Right lobe of liver (tissue), 6 donors: ENCODE measurements around the gene MYADML2. TPM values are rescaled to one million over a fixed set of nuclear protein-coding genes. Genes with fewer than 3 reads are reported as not detected.
A peak's percentile ranks its signal among the peaks of the same experiment; 100 is the strongest.

Experiments
- ATAC-seq, 4 donors: fragments of 200-7000 bp; cut with Tn5 transposase; one replicate each; pipeline ENCODE4 v1.9.1; 2020; ENCODE audit warnings: mild to moderate bottlenecking in 4 of 4, moderate library complexity in 4 of 4
- DNase-seq, 3 donors: peaks; one replicate each; pipeline ENCODE4 v3.0.0-alpha.2; 2020
- H3K27ac ChIP-seq, 3 donors: fragments of 200-600 bp; one replicate each; pipeline ENCODE4 v1.8.0; 2022
- H3K27me3 ChIP-seq, 2 donors: fragments of 200-600 bp; one replicate each; pipeline ENCODE4 v1.8.0; 2022
- H3K36me3 ChIP-seq, 4 donors: fragments of 200-600 bp; sonication (generic) in 1 of 4; one replicate each; pipeline versions ENCODE4 v1.5.1 to v1.8.0; 2017 to 2022; ENCODE audit warnings: control low read depth in 1 of 4
- H3K4me1 ChIP-seq, 4 donors: fragments of 200-600 bp; sonication (generic) in 1 of 4; one replicate each; pipeline versions ENCODE4 v1.5.1 to v1.8.0; 2017 to 2022; ENCODE audit warnings: control low read depth in 1 of 4
- H3K4me3 ChIP-seq, 3 donors: fragments of 200-600 bp; one replicate each; pipeline ENCODE4 v1.8.0; 2022
- H3K9me3 ChIP-seq, 4 donors: fragments of 200-600 bp; sonication (generic) in 1 of 4; one replicate each; pipeline versions ENCODE4 v1.5.1 to v1.8.0; 2017 to 2022; ENCODE audit warnings: control low read depth in 1 of 4
- POLR2A ChIP-seq: fragments of 450-650 bp; IDR thresholded peaks from one replicate; pipeline ENCODE4 v1.6.1; 2017; ENCODE audit warnings: antibody characterized with exemption, mild to moderate bottlenecking
- WGBS: methylation state at CpG from one replicate; pipeline ENCODE4 v1.1.6; 2018; ENCODE audit warnings: low coverage, low lambda C conversion rate; ENCODE audit not compliant: insufficient coverage; ENCODE audit errors: missing lambda C conversion rate; 5-methylcytosine and 5-hydroxymethylcytosine counted together
- intact Hi-C, 2 donors: fragments of 100-400 bp; cut with DNase I; formaldehyde crosslinking; loops; one replicate each; pipeline versions ENCODE4 v1.11.2 to v1.14.1; 2022
- total RNA-seq, 6 experiments: library from RNA; depleted of rRNA in 2 of 6; stranded (reverse); fragments of >200 nt in 2 of 6; fragmentation: NEBNext Ultra II Directional in 3 of 6; extraction: Animal tissue kit (Norgen Biotek cat#: 25700) in 3 of 6; gene quantifications; one replicate each; pipeline versions ENCODE4 v1.1.0 to v1.2.4, GENCODE V29; 2016 to 2023
- TF ChIP-seq, protein P1 (sequence below), 4 donors: fragments of 200-600 bp in 3 of 4; fragments of 450-650 bp in 1 of 4; IDR thresholded peaks; one replicate each; pipeline versions ENCODE4 v1.5.1 to v1.8.0; 2016 to 2022; ENCODE audit warnings: antibody characterized with exemption in 4 of 4, mild to moderate bottlenecking in 2 of 4
- donor health status: DM: no; HTN: yes; CAD: no.
- donor health status: DM: no; HTN: no; CAD: no.
- donor health status: DM: no; HTN: no; CAD: no.
- donor health status: DM: no; HTN: yes; CAD: no.
- donor health status: DM: no; HTN: yes; CAD: no.

Gene MYADML2
- total RNA-seq, 6 experiments from 2014 or later, result not detected

DNA sequence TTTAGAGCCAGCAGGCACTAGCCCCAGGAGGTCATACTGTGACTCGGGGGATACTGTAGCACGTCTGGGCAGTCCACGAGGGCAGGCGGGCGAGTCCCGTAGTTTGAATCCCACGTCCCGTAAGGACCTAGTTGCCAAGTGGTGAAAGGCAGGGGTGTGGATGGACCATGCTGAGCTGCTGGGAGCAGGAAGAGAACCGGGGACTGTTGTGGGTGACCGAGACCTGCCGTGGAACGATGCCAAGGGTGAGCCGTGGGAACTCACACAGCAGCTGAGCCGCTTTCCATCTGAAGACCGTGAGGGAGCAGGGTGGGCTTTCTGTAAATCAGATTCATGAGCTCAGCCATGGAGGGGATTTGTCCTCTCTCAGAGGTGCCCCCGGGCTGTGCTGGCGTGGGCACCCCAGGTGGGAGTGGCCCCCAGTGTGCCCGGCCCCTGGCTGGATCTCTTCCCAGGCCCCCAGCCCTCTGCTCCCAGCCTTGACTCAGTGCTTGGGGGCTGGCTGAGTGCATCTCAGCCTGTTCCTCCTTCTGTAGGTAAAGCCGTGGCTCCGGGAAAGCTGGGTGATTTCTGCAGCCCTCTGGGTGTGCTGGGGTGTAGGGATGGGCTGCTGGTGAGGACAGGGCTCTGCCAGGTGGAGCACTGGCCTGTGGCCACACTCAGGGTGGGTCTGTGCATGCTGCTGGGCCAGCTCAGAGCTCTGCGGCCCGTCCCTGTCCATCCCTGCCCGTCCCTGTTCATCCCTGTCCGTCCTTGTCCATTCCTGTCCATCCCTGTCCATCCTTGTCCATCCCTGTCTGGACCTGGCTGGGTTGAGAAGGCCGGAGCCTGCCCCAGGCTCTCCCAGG, 44.0 kb upstream of the MYADML2 start:
- Histone ChIP-seq H3K36me3 (peaks cover 0 to 8% (median 4%) of the 10 kb centered on the region in 4 donors), H3K27me3 (no peaks in the 10 kb centered on the region), H3K9me3 (no peaks in the 10 kb centered on the region), H3K27ac (peak overlapping the region in 1 of 3 donors; percentile 43), H3K4me1 (peaks cover 0 to 21% (median 10%) of the 10 kb centered on the region in 4 donors), H3K4me3 (no peak overlapping the region)
- no peak for TF ChIP-seq POLR2A
- TF ChIP-seq, protein P1, sequence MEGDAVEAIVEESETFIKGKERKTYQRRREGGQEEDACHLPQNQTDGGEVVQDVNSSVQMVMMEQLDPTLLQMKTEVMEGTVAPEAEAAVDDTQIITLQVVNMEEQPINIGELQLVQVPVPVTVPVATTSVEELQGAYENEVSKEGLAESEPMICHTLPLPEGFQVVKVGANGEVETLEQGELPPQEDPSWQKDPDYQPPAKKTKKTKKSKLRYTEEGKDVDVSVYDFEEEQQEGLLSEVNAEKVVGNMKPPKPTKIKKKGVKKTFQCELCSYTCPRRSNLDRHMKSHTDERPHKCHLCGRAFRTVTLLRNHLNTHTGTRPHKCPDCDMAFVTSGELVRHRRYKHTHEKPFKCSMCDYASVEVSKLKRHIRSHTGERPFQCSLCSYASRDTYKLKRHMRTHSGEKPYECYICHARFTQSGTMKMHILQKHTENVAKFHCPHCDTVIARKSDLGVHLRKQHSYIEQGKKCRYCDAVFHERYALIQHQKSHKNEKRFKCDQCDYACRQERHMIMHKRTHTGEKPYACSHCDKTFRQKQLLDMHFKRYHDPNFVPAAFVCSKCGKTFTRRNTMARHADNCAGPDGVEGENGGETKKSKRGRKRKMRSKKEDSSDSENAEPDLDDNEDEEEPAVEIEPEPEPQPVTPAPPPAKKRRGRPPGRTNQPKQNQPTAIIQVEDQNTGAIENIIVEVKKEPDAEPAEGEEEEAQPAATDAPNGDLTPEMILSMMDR (IDR thresholded peaks at IDR 0.05), result no peak
- WGBS, result 56% methylated on average over 9 of the region's 25 CpGs
- ATAC-seq (no peak), DNase-seq (peak in 2 of 3 donors; percentile 48 to 52)
- intact Hi-C loops, result no loop called here

DNA sequence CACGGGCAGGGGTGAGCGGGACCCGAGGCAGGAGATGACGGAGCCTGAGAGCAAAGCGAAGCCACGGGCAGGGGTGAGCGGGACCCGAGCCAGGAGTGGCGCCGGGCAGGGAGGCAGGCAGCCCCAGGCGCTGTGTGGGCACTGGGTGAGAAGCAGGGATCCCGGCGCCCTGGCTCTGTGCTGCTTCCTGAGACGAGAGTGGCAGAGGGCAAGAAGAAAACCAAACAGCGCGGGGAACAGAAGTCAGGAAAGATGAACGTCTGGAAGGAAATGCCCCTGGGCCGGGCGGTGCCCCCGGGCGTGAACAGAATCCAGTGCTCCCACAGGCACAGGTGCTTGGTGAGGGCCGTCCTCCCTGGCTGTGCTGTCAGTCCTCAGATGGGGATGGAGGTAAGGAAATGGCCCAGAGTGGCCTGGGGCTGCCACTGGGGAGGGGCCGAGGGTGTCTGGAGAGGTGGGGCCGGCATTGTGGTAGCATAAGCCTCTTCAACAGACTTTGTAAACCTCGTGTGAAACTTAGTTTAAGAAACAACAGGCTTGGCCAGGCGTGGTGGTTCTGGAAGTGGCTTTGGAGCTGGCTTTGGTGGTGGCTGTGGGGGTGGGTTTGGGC, 40.2 kb upstream of the MYADML2 start:
- H3K9me3 ChIP-seq, result no peaks in the 10 kb centered on the region
- intact Hi-C loops, result no loop called here
- peaks cover 0 to 30% (median 11%) of the 10 kb centered on the region in 4 donors for H3K36me3 ChIP-seq
- WGBS, result 91% methylated on average over 16 of the region's 26 CpGs
- H3K27me3 ChIP-seq, result no peaks in the 10 kb centered on the region
- ATAC-seq, result no peak
- no peak for DNase-seq
- H3K27ac ChIP-seq, result no peak overlapping the region
- H3K4me3 ChIP-seq, result no peak overlapping the region
- peaks cover 0 to 21% (median 6%) of the 10 kb centered on the region in 4 donors for H3K4me1 ChIP-seq
- TF ChIP-seq, protein P1 (IDR thresholded peaks at IDR 0.05), result no peak
- TF ChIP-seq POLR2A, result no peak

DNA sequence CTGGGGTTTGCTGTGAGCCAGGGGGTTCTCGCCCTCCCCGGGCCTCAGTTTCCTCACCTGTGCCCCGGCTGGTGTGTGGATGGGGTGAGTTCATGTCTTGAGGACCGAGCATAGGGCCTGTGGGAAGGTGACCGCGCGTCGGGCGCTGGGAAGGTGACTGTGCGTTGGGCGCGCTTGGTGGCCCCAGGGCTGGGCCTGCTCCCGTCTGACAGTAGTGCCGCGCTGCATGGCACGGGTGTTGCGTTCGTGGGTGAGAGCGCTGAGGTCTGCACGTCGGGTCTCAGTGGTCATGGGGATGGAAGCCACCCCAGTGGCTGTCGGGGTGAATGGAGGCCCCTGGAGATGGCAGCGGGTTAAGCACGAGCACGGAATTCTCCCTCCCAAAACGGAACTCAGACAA, 39.6 kb upstream of the MYADML2 start:
- no peak for ATAC-seq
- WGBS, result 96% methylated on average over 18 of the region's 26 CpGs
- H3K4me1 ChIP-seq, result peaks cover 0 to 15% (median 3%) of the 10 kb centered on the region in 4 donors

DNA sequence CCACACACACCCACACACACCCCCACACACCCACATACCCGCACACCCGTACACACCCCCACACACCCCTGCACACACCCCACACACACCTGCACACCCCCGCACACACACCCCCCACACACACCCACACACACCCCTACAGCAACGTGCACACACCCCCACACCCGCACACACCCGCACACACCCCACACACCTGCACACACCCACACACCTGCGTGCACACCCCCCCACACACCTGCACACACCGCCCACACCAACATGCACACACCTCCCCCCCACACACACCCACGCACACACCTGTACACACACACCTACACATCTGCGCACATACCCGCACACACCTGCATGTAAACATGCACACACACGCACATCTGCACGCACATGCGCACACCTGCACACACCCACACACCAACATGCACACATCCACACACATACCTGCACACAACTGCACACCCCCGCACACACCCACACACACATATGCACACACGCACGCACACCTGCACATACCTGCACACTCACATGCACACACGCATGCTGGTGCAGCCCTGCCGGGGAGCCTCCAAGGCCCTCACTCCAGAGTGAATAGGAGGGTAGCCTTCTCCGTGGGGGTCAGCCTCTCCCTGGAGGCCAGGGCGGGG, 37.9 kb upstream of the MYADML2 start:
- no peaks in the 10 kb centered on the region for H3K27me3 ChIP-seq
- WGBS, result 95% methylated on average over 12 of the region's 21 CpGs
- TF ChIP-seq, protein P1 (IDR thresholded peaks at IDR 0.05), result no peak
- TF ChIP-seq POLR2A, result no peak
- H3K36me3 ChIP-seq, result peaks cover 0 to 30% (median 11%) of the 10 kb centered on the region in 4 donors
- intact Hi-C loops, result no loop called here
- no peaks in the 10 kb centered on the region for H3K9me3 ChIP-seq
- DNase-seq (no peak), ATAC-seq (no peak)
- peaks cover 0 to 6% (median 0%) of the 10 kb centered on the region in 4 donors for H3K4me1 ChIP-seq
- H3K27ac ChIP-seq, result no peak overlapping the region
- H3K4me3 ChIP-seq, result no peak overlapping the region

More for the DNA sequence above, 39.6 kb upstream of the MYADML2 start:
- no peak overlapping the region for H3K4me3 ChIP-seq
- DNase-seq, result no peak
- intact Hi-C loops, result no loop called here
- peaks cover 0 to 30% (median 11%) of the 10 kb centered on the region in 4 donors for H3K36me3 ChIP-seq
- H3K27me3 ChIP-seq, result no peaks in the 10 kb centered on the region
- H3K9me3 ChIP-seq, result no peaks in the 10 kb centered on the region
- H3K27ac ChIP-seq, result no peak overlapping the region
- no peak for TF ChIP-seq POLR2A
- TF ChIP-seq, protein P1 (IDR thresholded peaks at IDR 0.05), result no peak
